Hepatocyte (in vitro differentiated cells): ENCODE measurements around the gene MVD.

Experiments
- EZH2 ChIP-seq: fragments of 200-600 bp; sonication (generic); IDR thresholded peaks from 2 replicates; pipeline ENCODE4 v1.6.1; 2016; ENCODE audit warnings: antibody characterized with exemption, mild to moderate bottlenecking, borderline replicate concordance
- EZH2phosphoT487 ChIP-seq: fragments of 200-600 bp; sonication (generic); IDR thresholded peaks from one replicate; pipeline ENCODE4 v1.6.1; 2018; ENCODE audit warnings: antibody characterized with exemption, mild to moderate bottlenecking, low read depth, moderate library complexity; ENCODE audit not compliant: unreplicated experiment, severe bottlenecking
- TF ChIP-seq, protein P1 (sequence below): fragments of 200-600 bp; sonication (generic); IDR thresholded peaks from 2 replicates; pipeline ENCODE4 v1.5.1; 2016; ENCODE audit warnings: antibody characterized with exemption, mild to moderate bottlenecking; ENCODE audit not compliant: poor library complexity

DNA sequence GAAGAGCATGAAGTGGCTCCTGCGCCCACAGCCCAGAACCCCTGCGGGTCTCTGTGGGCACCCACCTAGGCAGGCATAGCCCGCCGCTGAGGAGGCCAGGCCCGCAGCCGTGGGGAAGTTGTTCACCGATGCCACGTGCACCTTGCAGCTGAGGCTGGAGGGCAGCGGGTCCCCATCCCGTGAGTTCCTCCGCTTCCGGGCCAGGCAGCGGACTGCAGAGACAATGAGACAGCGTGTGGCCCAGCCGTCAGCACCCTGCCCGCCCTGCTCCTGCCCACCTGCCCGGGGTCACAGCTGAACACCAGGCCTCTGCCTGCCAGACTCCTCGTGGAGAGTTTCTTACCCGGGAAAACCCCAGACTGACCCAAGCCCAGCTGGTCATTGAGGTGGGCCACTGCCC lies 5.5 kb downstream of the MVD start:
- TF ChIP-seq, protein P1, sequence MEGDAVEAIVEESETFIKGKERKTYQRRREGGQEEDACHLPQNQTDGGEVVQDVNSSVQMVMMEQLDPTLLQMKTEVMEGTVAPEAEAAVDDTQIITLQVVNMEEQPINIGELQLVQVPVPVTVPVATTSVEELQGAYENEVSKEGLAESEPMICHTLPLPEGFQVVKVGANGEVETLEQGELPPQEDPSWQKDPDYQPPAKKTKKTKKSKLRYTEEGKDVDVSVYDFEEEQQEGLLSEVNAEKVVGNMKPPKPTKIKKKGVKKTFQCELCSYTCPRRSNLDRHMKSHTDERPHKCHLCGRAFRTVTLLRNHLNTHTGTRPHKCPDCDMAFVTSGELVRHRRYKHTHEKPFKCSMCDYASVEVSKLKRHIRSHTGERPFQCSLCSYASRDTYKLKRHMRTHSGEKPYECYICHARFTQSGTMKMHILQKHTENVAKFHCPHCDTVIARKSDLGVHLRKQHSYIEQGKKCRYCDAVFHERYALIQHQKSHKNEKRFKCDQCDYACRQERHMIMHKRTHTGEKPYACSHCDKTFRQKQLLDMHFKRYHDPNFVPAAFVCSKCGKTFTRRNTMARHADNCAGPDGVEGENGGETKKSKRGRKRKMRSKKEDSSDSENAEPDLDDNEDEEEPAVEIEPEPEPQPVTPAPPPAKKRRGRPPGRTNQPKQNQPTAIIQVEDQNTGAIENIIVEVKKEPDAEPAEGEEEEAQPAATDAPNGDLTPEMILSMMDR: no peak
- TF ChIP-seq EZH2 (no peak), EZH2phosphoT487 (no peak)
